K562 (cell line): ENCODE results near the gene NFATC1. TPM values are rescaled to one million over a fixed set of nuclear protein-coding genes. Genes with fewer than 3 reads are reported as not detected.

ENCODE experiments used
- ATAC-seq: fragments of 200-7000 bp; cut with Tn5 transposase; 3 replicates; pipeline ENCODE4 v1.9.1; 2020; ENCODE audit warnings: moderate library complexity
- BruUV-seq: library from RNA; stranded (reverse); fragments of 400-500 nt; replicated peaks from 2 replicates; lab custom pipeline; 2021; lab: Mats Ljungman, UMichigan
- CTCF ChIA-PET: fragments of 300-600 bp; formaldehyde crosslinking; extraction: SDS; loops from one replicate; lab custom pipeline; 2021; ENCODE audit warnings: low intra/inter-chr PET ratio; lab: Yijun Ruan, JAX
- POLR2A ChIA-PET: fragments of 300-600, 350-650 bp; sonication (Branson Sonifier 250); formaldehyde crosslinking; extraction: SDS; loops from one replicate; lab custom pipeline; 2021; ENCODE audit warnings: antibody characterized with exemption, inconsistent platforms; lab: Yijun Ruan, JAX
- DNase-seq, 4 experiments: peaks; one replicate each; pipeline versions ENCODE4 v3.0.0 to v3.0.0-alpha.2; 2011 to 2018; ENCODE audit warnings: low spot score in 3 of 4, mixed read lengths in 3 of 4; ENCODE audit errors: extremely low read depth in 1 of 4
- FAIRE-seq: peaks from 2 replicates; lab custom pipeline; 2011; peaks lifted over from hg19 to GRCh38; lab: Jason Lieb, UNC
- H2AFZ ChIP-seq: 2 replicates; pipeline ENCODE4 v1.6.0; 2011; ENCODE audit warnings: low read depth, low read length, control low read depth, inconsistent platforms
- H3K27ac ChIP-seq: fragments of 200-600 bp; 3 replicates; pipeline ENCODE4 v1.8.0; 2011; ENCODE audit warnings: low read depth, mild to moderate bottlenecking, control low read depth, inconsistent platforms, low read length, moderate library complexity, mixed read lengths; ENCODE audit errors: extremely low read depth
- H3K27me3 ChIP-seq, 2 experiments: fragments of 300-600 bp in 1 of 2; 2 replicates in 1 of 2; 3 replicates in 1 of 2; pipeline versions ENCODE4 v1.6.0 to v1.8.0; 2011; ENCODE audit warnings: inconsistent platforms in 2 of 2, low read length in 2 of 2, mild to moderate bottlenecking in 1 of 2, mixed read lengths in 1 of 2, moderate library complexity in 1 of 2; ENCODE audit not compliant: control insufficient read depth in 2 of 2, insufficient read depth in 2 of 2
- H3K36me3 ChIP-seq: fragments of 300-600 bp; 3 replicates; pipeline ENCODE4 v1.8.0; 2011; ENCODE audit warnings: mild to moderate bottlenecking, low read length, inconsistent platforms; ENCODE audit not compliant: control insufficient read depth, insufficient read depth
- H3K4me1 ChIP-seq, 2 experiments: fragments of 200-600 bp in 1 of 2; replicated peaks in 1 of 2; 2 replicates in 1 of 2; 3 replicates in 1 of 2; pipeline versions ENCODE4 v1.5.1 to v1.8.0; 2011; ENCODE audit warnings: inconsistent platforms in 2 of 2, low read length in 2 of 2, mild to moderate bottlenecking in 1 of 2, mixed read lengths in 1 of 2, moderate library complexity in 1 of 2; ENCODE audit not compliant: control insufficient read depth in 2 of 2, insufficient read depth in 2 of 2
- H3K4me2 ChIP-seq: 2 replicates; pipeline ENCODE4 v1.6.1; 2011; ENCODE audit warnings: low read length, control low read depth, inconsistent platforms, mixed read lengths; ENCODE audit not compliant: insufficient read depth
- H3K4me3 ChIP-seq: fragments of 200-600 bp; sonication (generic), shearing (Covaris generic); 2 replicates; pipeline ENCODE4 v1.5.1; 2016; ENCODE audit warnings: control low read depth, inconsistent platforms
- H3K79me2 ChIP-seq: fragments of 200-600 bp; 3 replicates; pipeline ENCODE4 v1.8.0; 2011; ENCODE audit warnings: low read length, inconsistent platforms; ENCODE audit not compliant: control insufficient read depth, insufficient read depth
- H3K9ac ChIP-seq, 2 experiments: 2 replicates each; pipeline versions ENCODE4 v1.6.0 to v1.6.1; 2011; ENCODE audit warnings: low read depth in 2 of 2, low read length in 2 of 2, control low read depth in 1 of 2, inconsistent platforms in 1 of 2, mild to moderate bottlenecking in 1 of 2, mixed read lengths in 1 of 2; ENCODE audit not compliant: insufficient read depth in 1 of 2
- H3K9me1 ChIP-seq: one replicate; pipeline ENCODE4 v1.6.0; 2011; ENCODE audit warnings: inconsistent platforms, mild to moderate bottlenecking, low read length, moderate library complexity; ENCODE audit not compliant: control insufficient read depth, insufficient read depth
- H3K9me3 ChIP-seq: replicated peaks from 2 replicates; pipeline ENCODE4 v1.5.1; 2011; ENCODE audit warnings: low read depth, low read length, inconsistent platforms; ENCODE audit not compliant: control insufficient read depth, insufficient read depth
- H4K20me1 ChIP-seq: replicated peaks from 2 replicates; pipeline ENCODE4 v1.6.1; 2011; ENCODE audit warnings: low read length, inconsistent platforms, mixed read lengths; ENCODE audit not compliant: control insufficient read depth, insufficient read depth
- MAX ChIP-seq: sonication (generic); formaldehyde crosslinking; IDR thresholded peaks from 2 replicates; pipeline ENCODE4 v1.9.0; 2022; ENCODE audit warnings: mild to moderate bottlenecking, missing genetic modification reagents
- OTX1 ChIP-seq: fragments of 450-650 bp; formaldehyde crosslinking; IDR thresholded peaks from 2 replicates; pipeline ENCODE4 v1.4.0; 2022; ENCODE audit warnings: mild to moderate bottlenecking
- RBM22 ChIP-seq: fragments of 200-400 bp; formaldehyde crosslinking; IDR thresholded peaks from 2 replicates; pipeline ENCODE4 v1.6.1; 2018; ENCODE audit warnings: low read length, low read depth; ENCODE audit not compliant: poor library complexity, severe bottlenecking
- SPI1 ChIP-seq: IDR thresholded peaks from 2 replicates; pipeline ENCODE4 v1.6.1; 2011; ENCODE audit warnings: low read depth, low read length, control low read depth, borderline replicate concordance
- TSC22D4 ChIP-seq: fragments of 450-650 bp; IDR thresholded peaks from 2 replicates; pipeline ENCODE4 v1.6.1; 2016; ENCODE audit warnings: missing genetic modification characterization, missing biosample characterization, control low read depth
- ZNF655 ChIP-seq: fragments of 250-450 bp; sonication (Bioruptor Pico); IDR thresholded peaks from 2 replicates; pipeline ENCODE4 v1.5.0; 2021
- WGBS: fragments of 100-300 bp; shearing (Covaris generic); methylation state at CpG from one replicate; pipeline ENCODE4 v1.1.6; 2016; ENCODE audit warnings: low coverage, mixed read lengths; ENCODE audit not compliant: insufficient coverage; ENCODE audit errors: missing lambda C conversion rate; 5-methylcytosine and 5-hydroxymethylcytosine counted together
- in situ Hi-C: fragments of 300-500 bp; cut with MboI; formaldehyde crosslinking; loops from 4 replicates; pipeline ENCODE4 v1.15.0; 2018; ENCODE audit warnings: inconsistent platforms, mixed read lengths
- intact Hi-C: fragments of 100-400 bp; cut with micrococcal nuclease; formaldehyde crosslinking; loops from 2 replicates; pipeline ENCODE4 v1.14.2; 2022
- polyA plus RNA-seq, 8 experiments: library from polyadenylated mRNA; depleted of rRNA in 4 of 8; stranded (reverse) in 5 of 8; unstranded in 3 of 8; fragments of >200 nt; fragmentation: Nextera tagmentation in 2 of 8; fragmentation: Illumina TruSeq in 1 of 8; extraction: Ambion mirVana in 2 of 8; extraction: Trizol in 1 of 8; gene quantifications; 2 replicates each; pipeline versions ENCODE4 v1.2.1 to v1.2.3, GENCODE V29; 2011 to 2014; ENCODE audit warnings: inconsistent platforms in 1 of 8, missing spikeins in 1 of 8
- total RNA-seq, 7 experiments: library from RNA; depleted of rRNA in 6 of 7; stranded (reverse); fragments of >200 nt in 6 of 7; fragmentation: Illumina TruSeq in 2 of 7; extraction: Trizol in 2 of 7; gene quantifications; 2 replicates each; pipeline versions ENCODE4 v1.2.1 to v1.2.3, GENCODE V29; 2011 to 2021; ENCODE audit warnings: low replicate concordance in 1 of 7

The NFATC1 gene
- total and polyA plus RNA-seq, 9 of the 15 experiments (the other 6 are each of a cell fraction or from before 2014, with no cell fraction given): 1.1 to 16.4 (median 2.5) TPM

GRCh38 chr18:79405781-79406575, 10.2 kb downstream of the NFATC1 start:
- peaks cover 37% of the 10 kb centered on the region for H3K79me2 ChIP-seq
- H4K20me1 ChIP-seq: peaks cover 26% of the 10 kb centered on the region
- H3K4me3 ChIP-seq: no peak overlapping the region
- H3K9me1 ChIP-seq: peaks cover 6% of the 10 kb centered on the region
- ChIA-PET CTCF (no interaction called here), POLR2A (interaction anchor here (0.6 to 1.5 kb wide), 3 partner anchors 8 to 117 kb away, joined by 3 read pairs; no protein-coding TSS in a partner anchor)
- no peak overlapping the region for H3K4me2 ChIP-seq
- H3K9me3 ChIP-seq: no peaks in the 10 kb centered on the region
- no peaks in the 10 kb centered on the region for H3K27me3 ChIP-seq
- TF ChIP-seq MAX (CRISPR knock-in tag) (0 out of 2 replicates have a peak, but pooled peaks have one; percentile 18), SPI1 (peak; percentile 34; the same call in 1 of the 2 replicates), TSC22D4 (tag) (no peak), OTX1 (CRISPR knock-in tag) (no peak), RBM22 (no peak), ZNF655 (CRISPR knock-in tag) (no peak)
- ATAC-seq (no peak), DNase-seq (no peak), FAIRE-seq (no peak)
- intact Hi-C loops (no loop called here), in situ Hi-C loops (no loop called here)
- 90% methylated on average over 13 of the region's 27 CpGs for WGBS
- no peak overlapping the region for H2AFZ ChIP-seq
- BruUV-seq: no TSS peak
- no peak overlapping the region for H3K27ac ChIP-seq
- H3K9ac ChIP-seq: no peak overlapping the region
- no peaks in the 10 kb centered on the region; the same call in 2 of the 3 replicates for H3K36me3 ChIP-seq
- peaks cover 8 to 53% of the 10 kb centered on the region in 2 experiments; a peak in 4 of 5 replicates for H3K4me1 ChIP-seq
